Activated CD4-positive, alpha-beta T cell treated with anti-CD3 and anti-CD28 coated beads, Interleukin-2, amount 10 ng/mL, durations not matched to agents 7 days and 5 days (primary cell): ENCODE measurements around the gene PCP2. TPM values are rescaled to one million over a fixed set of nuclear protein-coding genes. Genes with fewer than 3 reads are reported as not detected.
"Not testable (repeated sequence)": the region's sequence is repeated elsewhere in the genome, so short reads cannot be mapped to it uniquely, and the experiment has no call there.

Experiments used
- CTCF ChIA-PET: fragments of 350-600 bp; sonication (Branson Sonifier 250); formaldehyde crosslinking; loops from one replicate; lab custom pipeline; 2021; ENCODE audit warnings: antibody characterized with exemption; lab: Charles Lee
- POLR2A ChIA-PET: fragments of 350-600 bp; sonication (Branson Sonifier 250); formaldehyde crosslinking; loops from one replicate; lab custom pipeline; 2021; ENCODE audit warnings: antibody characterized with exemption; lab: Charles Lee
- DNase-seq: peaks from one replicate; pipeline ENCODE4 v3.0.0-alpha.2; 2020
- H3K27ac Mint-ChIP-seq: one replicate; pipeline ENCODE4 v1.8.0; 2021; ENCODE audit warnings: mild to moderate bottlenecking, moderate library complexity, mixed read lengths
- H3K27me3 Mint-ChIP-seq: one replicate; pipeline ENCODE4 v1.8.0; 2021; ENCODE audit warnings: mixed read lengths
- H3K36me3 Mint-ChIP-seq: one replicate; pipeline ENCODE4 v1.8.0; 2021; ENCODE audit warnings: low read depth, mixed read lengths
- H3K4me1 Mint-ChIP-seq: one replicate; pipeline ENCODE4 v1.8.0; 2021; ENCODE audit warnings: mixed read lengths
- H3K4me3 Mint-ChIP-seq: one replicate; pipeline ENCODE4 v1.8.0; 2021; ENCODE audit warnings: mild to moderate bottlenecking, moderate library complexity, mixed read lengths
- H3K9me3 Mint-ChIP-seq: one replicate; pipeline ENCODE4 v1.8.0; 2021; ENCODE audit warnings: mixed read lengths
- total RNA-seq, 2 experiments: library from RNA; stranded (reverse); gene quantifications; one replicate each; pipeline ENCODE4 v1.2.3, GENCODE V29; 2021

Gene PCP2
- total RNA-seq, 2 experiments from 2014 or later = 0.82 to 1.2 TPM

DNA sequence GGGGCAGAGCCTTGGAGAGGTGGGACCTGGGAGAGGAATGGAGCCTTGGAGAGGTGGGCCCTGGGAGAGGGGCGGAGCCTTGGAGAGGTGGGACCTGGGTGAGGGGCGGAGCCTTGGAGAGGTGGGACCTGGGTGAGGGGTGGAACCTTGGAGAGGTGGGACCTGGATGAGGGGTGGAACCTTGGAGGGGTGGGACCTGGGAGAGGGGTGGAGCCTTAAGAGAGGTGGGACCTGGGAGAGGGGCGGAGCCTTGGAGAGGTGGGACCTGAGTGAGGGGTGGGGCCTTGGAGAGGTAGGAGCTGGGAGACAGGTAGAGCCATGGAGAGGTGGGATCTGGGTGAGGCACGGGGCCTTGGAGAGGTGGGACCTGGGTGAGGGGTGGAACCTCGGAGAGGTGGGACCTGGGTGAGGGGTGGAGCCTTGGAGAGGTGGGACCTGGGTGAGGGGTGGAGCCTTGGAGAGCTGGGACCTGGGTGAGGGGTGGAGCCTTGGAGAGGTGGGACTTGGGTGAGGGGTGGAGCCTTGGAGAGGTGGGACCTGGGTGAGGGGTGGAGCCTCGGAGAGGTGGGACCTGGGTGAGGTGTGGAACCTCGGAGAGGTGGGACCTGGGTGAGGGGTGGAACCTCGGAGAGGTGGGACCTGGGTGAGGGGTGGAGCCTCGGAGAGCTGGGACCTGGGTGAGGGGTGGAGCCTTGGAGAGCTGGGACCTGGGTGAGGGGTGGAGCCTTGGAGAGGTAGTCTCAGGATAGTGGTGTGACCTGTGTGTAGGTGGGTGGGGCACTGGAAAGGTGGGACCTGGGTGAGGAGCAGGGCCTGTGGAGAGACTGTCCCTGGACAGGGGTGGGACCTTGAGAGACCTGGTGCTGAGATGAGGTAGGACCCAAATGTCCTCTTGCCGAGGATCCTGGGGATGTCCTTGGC is 10.4 kb upstream of the PCP2 start:
- CTCF ChIA-PET = interaction anchor here (1.2 to 2.0 kb wide), 3 partner anchors 10 to 76 kb away, joined by 3 to 6 read pairs (median 5); partner anchors contain the start of gene TRAPPC5
- peaks cover 35% of the 10 kb centered on the region for H3K36me3 Mint-ChIP-seq
- H3K27me3 Mint-ChIP-seq, H3K4me3 Mint-ChIP-seq, H3K27ac Mint-ChIP-seq, H3K9me3 Mint-ChIP-seq: not testable (repeated sequence)
- H3K4me1 Mint-ChIP-seq = peaks cover 17% of the 10 kb centered on the region
- DNase-seq = peak; percentile 23
- POLR2A ChIA-PET = interaction anchor here (0.6 kb wide), 1 partner anchor 263 kb away, joined by 3 read pairs; no protein-coding TSS in a partner anchor

GRCh38 chr19:7643031-7643415 is 9.5 kb upstream of the PCP2 start:
- no peaks in the 10 kb centered on the region for H3K27me3 Mint-ChIP-seq
- CTCF ChIA-PET = interaction anchor here (1.3 kb wide), 1 partner anchor 9 kb away, joined by 3 read pairs; no protein-coding TSS in a partner anchor
- H3K27ac Mint-ChIP-seq = no peak overlapping the region
- peaks cover 7% of the 10 kb centered on the region for H3K9me3 Mint-ChIP-seq
- peaks cover 18% of the 10 kb centered on the region for H3K4me1 Mint-ChIP-seq
- H3K36me3 Mint-ChIP-seq = peaks cover 36% of the 10 kb centered on the region
- DNase-seq = no peak
- POLR2A ChIA-PET = no interaction called here
- H3K4me3 Mint-ChIP-seq = no peak overlapping the region

DNA sequence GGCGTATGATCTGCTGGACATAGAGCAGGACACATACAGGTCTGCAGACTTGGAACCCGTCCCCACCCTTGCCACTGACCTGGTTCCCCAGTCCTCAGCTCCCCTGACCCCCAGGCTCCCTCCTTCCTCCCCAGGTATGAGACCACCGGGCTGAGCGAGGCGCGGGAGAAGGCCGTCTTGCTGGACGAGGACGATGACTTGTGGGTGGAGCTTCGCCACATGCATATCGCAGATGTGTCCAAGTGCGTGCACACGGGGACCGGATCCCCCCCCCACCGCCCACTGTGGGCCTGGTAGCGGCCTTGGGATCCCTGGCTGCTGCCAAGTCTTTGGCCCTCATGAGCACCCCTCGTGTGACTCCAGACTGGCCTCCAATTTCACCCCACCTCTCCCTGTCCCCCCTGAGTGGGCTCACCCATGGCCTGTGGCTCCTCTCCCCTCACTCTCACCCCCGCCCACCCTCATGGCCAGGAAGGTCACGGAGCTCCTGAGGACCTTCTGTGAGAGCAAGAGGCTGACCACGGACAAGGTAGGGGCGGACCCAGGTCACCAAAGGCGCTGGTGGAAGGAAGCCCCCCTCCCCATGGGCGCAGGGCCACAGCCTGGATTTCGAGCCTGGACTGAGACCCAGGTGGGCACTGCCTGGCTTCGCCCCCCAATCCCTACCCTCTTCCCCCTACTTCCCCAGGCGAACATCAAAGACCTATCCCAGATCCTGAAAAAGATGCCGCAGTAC is 8.9 kb upstream of the PCP2 start:
- Mint-ChIP-seq H3K4me1 (peaks cover 24% of the 10 kb centered on the region), H3K36me3 (peaks cover 36% of the 10 kb centered on the region), H3K4me3 (no peak overlapping the region), H3K27ac (no peak overlapping the region), H3K9me3 (peaks cover 7% of the 10 kb centered on the region), H3K27me3 (no peaks in the 10 kb centered on the region)
- ChIA-PET CTCF (interaction anchor here (0.6 to 1.4 kb wide), 4 partner anchors 9 to 38 kb away, joined by 3 to 5 read pairs (median 3); partner anchors contain the start of gene TRAPPC5), POLR2A (no interaction called here)
- DNase-seq = no peak

DNA sequence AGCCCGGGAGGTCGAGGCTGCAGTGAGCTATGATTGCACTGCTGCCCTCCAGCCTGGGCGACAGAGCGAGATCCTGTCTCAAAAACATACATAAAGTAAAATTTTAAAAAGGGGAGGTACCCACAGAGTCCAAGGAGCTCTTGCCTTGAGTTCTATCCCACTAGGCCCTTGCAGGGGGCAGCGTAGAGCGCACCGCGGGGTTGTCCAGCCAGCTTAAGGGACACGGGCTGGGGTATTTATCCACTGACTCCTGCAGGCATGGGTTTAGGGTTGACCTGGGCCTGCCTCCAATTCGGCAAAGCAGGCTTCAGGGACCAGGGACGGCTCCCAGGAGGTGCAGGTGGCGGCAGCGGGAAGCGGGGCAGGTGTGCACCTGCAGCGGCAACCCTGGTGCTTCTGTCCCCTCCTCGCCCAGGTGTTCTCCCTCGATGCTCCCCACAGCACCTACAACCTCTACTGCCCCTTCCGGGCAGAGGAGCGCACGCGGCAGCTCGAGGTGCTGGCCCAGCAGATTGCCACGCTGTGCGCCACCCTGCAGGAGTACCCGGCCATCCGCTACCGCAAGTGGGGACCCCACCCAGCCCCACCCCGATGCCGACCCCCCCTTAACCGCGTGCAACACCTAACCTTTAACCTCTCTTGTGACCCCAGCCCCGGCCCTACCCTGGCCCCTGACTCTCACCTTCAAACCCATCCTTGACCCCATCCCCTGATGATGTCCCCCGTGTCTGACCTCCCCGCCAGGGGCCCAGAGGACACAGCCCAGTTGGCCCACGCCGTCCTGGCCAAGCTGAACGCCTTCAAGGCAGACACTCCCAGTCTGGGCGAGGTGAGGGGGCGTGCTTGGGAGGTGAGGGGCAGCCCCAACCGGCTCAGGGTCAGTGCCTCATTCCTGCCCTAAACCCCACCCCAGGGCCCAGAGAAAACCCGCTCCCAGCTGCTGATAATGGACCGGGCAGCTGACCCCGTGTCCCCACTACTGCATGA is 8.1 kb upstream of the PCP2 start:
- Mint-ChIP-seq H3K9me3 (peaks cover 7% of the 10 kb centered on the region), H3K4me3 (no peak overlapping the region), H3K27ac (no peak overlapping the region), H3K4me1 (peaks cover 26% of the 10 kb centered on the region), H3K27me3 (no peaks in the 10 kb centered on the region), H3K36me3 (peaks cover 36% of the 10 kb centered on the region)
- ChIA-PET CTCF (interaction anchor here (0.6 to 1.4 kb wide), 4 partner anchors 10 to 39 kb away, joined by 3 to 5 read pairs (median 3); partner anchors contain the start of gene TRAPPC5), POLR2A (no interaction called here)
- no peak for DNase-seq

DNA sequence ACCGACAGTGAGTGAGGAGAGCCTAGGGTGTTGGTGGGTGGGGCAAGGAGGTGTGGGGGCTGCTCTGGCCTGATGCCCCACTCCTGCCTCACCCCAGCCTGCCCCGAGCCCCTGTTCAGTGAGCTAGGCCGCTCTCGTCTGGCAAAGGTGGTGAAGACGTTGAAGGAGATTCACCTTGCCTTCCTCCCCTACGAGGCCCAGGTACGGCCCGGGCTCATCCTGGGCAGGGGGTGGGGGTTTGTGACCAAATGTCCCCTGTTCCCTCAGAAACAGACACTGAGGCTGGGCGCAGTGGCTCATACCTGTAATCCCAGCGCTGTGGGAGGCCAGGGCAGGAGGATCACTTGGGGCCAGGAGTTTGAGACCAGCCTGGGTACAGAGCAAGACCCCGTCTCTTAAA is 7.3 kb upstream of the PCP2 start:
- POLR2A ChIA-PET = no interaction called here
- CTCF ChIA-PET = interaction anchor here (1.4 kb wide), 1 partner anchor 11 kb away, joined by 5 read pairs; no protein-coding TSS in a partner anchor
- Mint-ChIP-seq H3K27me3 (no peaks in the 10 kb centered on the region), H3K27ac (no peak overlapping the region), H3K9me3 (peaks cover 7% of the 10 kb centered on the region), H3K36me3 (peaks cover 34% of the 10 kb centered on the region), H3K4me1 (peaks cover 30% of the 10 kb centered on the region), H3K4me3 (no peak overlapping the region)
- DNase-seq = no peak

GRCh38 chr19:7639863-7640348 is 6.4 kb upstream of the PCP2 start:
- DNase-seq = no peak
- POLR2A ChIA-PET = no interaction called here
- H3K27ac Mint-ChIP-seq = no peak overlapping the region

GRCh38 chr19:7638802-7639465 is 5.4 kb upstream of the PCP2 start:
- Mint-ChIP-seq H3K4me3 (peak overlapping the region; percentile 39), H3K27ac (peak overlapping the region; percentile 5), H3K9me3 (peaks cover 7% of the 10 kb centered on the region), H3K27me3 (no peaks in the 10 kb centered on the region), H3K4me1 (peaks cover 33% of the 10 kb centered on the region), H3K36me3 (peaks cover 30% of the 10 kb centered on the region)
- POLR2A ChIA-PET = no interaction called here
- DNase-seq = no peak
- CTCF ChIA-PET = interaction anchor here (0.6 to 1.7 kb wide), 5 partner anchors 13 to 1338 kb away, joined by 3 to 4 read pairs (median 3); partner anchors contain the start of gene TRAPPC5

More at GRCh38 chr19:7639863-7640348, 6.4 kb upstream of the PCP2 start:
- CTCF ChIA-PET = no interaction called here
- peaks cover 7% of the 10 kb centered on the region for H3K9me3 Mint-ChIP-seq
- no peaks in the 10 kb centered on the region for H3K27me3 Mint-ChIP-seq
- peaks cover 31% of the 10 kb centered on the region for H3K4me1 Mint-ChIP-seq
- peaks cover 32% of the 10 kb centered on the region for H3K36me3 Mint-ChIP-seq
- H3K4me3 Mint-ChIP-seq = no peak overlapping the region

GRCh38 chr19:7637374-7638256 is 4.1 kb upstream of the PCP2 start:
- Mint-ChIP-seq H3K27ac (peak overlapping the region; percentile 94), H3K4me3 (peak overlapping the region; percentile 82), H3K36me3 (peaks cover 19% of the 10 kb centered on the region), H3K4me1 (peaks cover 30% of the 10 kb centered on the region), H3K27me3 (no peaks in the 10 kb centered on the region), H3K9me3 (peaks cover 7% of the 10 kb centered on the region)
- ChIA-PET POLR2A (no interaction called here), CTCF (interaction anchor here (0.9 to 1.7 kb wide), 6 partner anchors 12 to 271 kb away, joined by 3 to 4 read pairs (median 3); no protein-coding TSS in a partner anchor)
- no peak for DNase-seq

- Mint-ChIP-seq H3K27ac (peak within 1 kb of the TSS; percentile 94), H3K36me3 (peaks cover 19% of the 10 kb centered on the region), H3K27me3 (no peaks in the 10 kb centered on the region), H3K4me3 (peak within 1 kb of the TSS; percentile 82), H3K4me1 (peaks cover 30% of the 10 kb centered on the region), H3K9me3 (peaks cover 7% of the 10 kb centered on the region)
- ChIA-PET POLR2A (no interaction called here), CTCF (interaction anchor here (0.9 to 1.7 kb wide), 3 partner anchors 12 to 24 kb away, joined by 3 to 4 read pairs (median 3); no protein-coding TSS in a partner anchor)
- DNase-seq = peak; percentile 91
Observed at GRCh38 chr19:7636691-7637373, 3.3 kb upstream of the PCP2 start, which contains the start of gene STXBP2. STXBP2 (plus strand) TSS chr19:7637110; CDS start chr19:7637150, 40 bp downstream.

- ChIA-PET POLR2A (no interaction called here), CTCF (no interaction called here)
- Mint-ChIP-seq H3K27ac (peak overlapping the region; percentile 94), H3K9me3 (peaks cover 7% of the 10 kb centered on the region), H3K27me3 (no peaks in the 10 kb centered on the region), H3K4me3 (peak overlapping the region; percentile 82), H3K36me3 (peaks cover 19% of the 10 kb centered on the region), H3K4me1 (peaks cover 30% of the 10 kb centered on the region)
- no peak for DNase-seq
Observed at GRCh38 chr19:7636317-7636690, 2.8 kb upstream of the PCP2 start.
